Colonic mucosa (tissue), 4 donors: ENCODE data around the gene ACBD6. TPM values are rescaled to one million over a fixed set of nuclear protein-coding genes. Genes with fewer than 3 reads are reported as not detected.

Experiments used
- DNase-seq: peaks from one replicate; pipeline ENCODE4 v3.0.0-alpha.2; 2020
- H3K27ac ChIP-seq: fragments of 200-600 bp; one replicate; pipeline ENCODE4 v1.8.0; 2021
- H3K27me3 ChIP-seq: fragments of 200-600 bp; one replicate; pipeline ENCODE4 v1.8.0; 2021
- H3K36me3 ChIP-seq: fragments of 200-600 bp; one replicate; pipeline ENCODE4 v1.8.0; 2021
- H3K4me1 ChIP-seq: fragments of 200-600 bp; one replicate; pipeline ENCODE4 v1.8.0; 2021; ENCODE audit warnings: mild to moderate bottlenecking
- H3K4me3 ChIP-seq: fragments of 200-600 bp; one replicate; pipeline ENCODE4 v1.8.0; 2021
- H3K9ac ChIP-seq, 2 donors: one replicate each; pipeline ENCODE4 v1.7.0; 2013; ENCODE audit warnings: control low read depth in 2 of 2, low read depth in 2 of 2, low read length in 2 of 2
- H3K9me3 ChIP-seq: fragments of 200-600 bp; one replicate; pipeline ENCODE4 v1.8.0; 2021
- intact Hi-C: fragments of 100-400 bp; cut with DNase I; formaldehyde crosslinking; loops from one replicate; pipeline ENCODE4 v1.14.1; 2022
- microRNA-seq: library from miRNA; unstranded; fragments of <30 nt; microRNA quantifications from one replicate; pipeline ENCODE4, GENCODE V29; 2019
- total RNA-seq, 2 donors: library from RNA; stranded (reverse); fragmentation: NEBNext Ultra II Directional in 1 of 2; extraction: Animal tissue kit (Norgen Biotek cat#: 25700) in 1 of 2; gene quantifications; one replicate each; pipeline ENCODE4 v1.2.1, GENCODE V29; 2021
- TF ChIP-seq, protein P1 (sequence below): fragments of 200-600 bp; IDR thresholded peaks from one replicate; pipeline ENCODE4 v1.8.0; 2022; ENCODE audit warnings: antibody characterized with exemption, mild to moderate bottlenecking
- donor health status: healthy.
- donor health status: DM: no; HTN: no; CAD: no.
- donor health status: DM: no; HTN: no; CAD: no.

The ACBD6 gene
- total RNA-seq, 2 donors from 2014 or later: 16.1 to 25.8 TPM

DNA sequence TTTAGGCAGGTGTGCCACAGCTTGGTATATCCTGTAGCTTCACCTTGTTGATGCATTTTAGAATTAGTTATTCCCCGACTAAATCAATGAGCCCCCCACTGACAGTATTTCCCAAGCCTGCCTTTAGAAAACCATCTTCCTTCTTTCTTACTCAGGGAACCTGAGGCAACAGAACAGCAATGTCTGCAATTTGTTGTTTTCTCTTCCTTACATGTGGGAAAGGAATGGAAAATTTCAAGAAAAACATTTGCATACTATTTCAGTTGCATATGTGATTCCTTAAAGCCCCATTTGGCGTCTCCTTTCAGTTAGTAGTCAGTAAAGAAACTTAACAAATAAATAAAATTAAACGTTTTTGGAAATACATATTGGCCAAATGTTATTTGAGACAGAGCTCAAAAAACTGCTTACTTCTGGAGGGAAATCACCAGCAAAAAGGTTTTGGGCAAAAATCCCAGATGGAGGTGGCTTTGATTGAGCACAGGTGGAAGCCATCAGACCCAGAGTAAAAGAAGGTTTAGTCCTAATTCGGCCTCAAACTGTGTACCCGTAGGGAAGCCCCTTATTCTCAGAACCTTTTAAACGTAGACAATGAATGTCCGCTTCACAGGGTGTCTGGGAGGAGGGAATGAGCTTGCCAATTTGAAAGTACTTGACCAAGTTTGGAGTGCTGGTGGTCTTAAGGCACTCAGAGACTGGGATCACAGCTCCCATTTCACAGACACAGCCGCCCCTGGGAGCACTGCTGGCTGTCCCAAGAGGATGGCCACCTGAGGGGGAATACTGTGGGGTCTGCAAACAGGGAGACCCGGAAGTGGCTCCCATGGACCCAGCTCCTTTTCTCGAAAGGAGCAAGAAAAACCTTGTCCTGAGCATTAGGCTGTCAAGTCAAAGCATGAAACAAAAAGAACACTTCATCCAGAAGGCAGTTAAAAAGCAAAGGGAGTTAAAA is 263.0 kb downstream of the ACBD6 start:
- no peaks in the 10 kb centered on the region for H3K9me3 ChIP-seq
- TF ChIP-seq, protein P1, sequence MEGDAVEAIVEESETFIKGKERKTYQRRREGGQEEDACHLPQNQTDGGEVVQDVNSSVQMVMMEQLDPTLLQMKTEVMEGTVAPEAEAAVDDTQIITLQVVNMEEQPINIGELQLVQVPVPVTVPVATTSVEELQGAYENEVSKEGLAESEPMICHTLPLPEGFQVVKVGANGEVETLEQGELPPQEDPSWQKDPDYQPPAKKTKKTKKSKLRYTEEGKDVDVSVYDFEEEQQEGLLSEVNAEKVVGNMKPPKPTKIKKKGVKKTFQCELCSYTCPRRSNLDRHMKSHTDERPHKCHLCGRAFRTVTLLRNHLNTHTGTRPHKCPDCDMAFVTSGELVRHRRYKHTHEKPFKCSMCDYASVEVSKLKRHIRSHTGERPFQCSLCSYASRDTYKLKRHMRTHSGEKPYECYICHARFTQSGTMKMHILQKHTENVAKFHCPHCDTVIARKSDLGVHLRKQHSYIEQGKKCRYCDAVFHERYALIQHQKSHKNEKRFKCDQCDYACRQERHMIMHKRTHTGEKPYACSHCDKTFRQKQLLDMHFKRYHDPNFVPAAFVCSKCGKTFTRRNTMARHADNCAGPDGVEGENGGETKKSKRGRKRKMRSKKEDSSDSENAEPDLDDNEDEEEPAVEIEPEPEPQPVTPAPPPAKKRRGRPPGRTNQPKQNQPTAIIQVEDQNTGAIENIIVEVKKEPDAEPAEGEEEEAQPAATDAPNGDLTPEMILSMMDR: no peak
- intact Hi-C loops: no loop called here
- peaks cover 10% of the 10 kb centered on the region for H3K4me1 ChIP-seq
- no peak for DNase-seq
- H3K27ac ChIP-seq: no peak overlapping the region
- peaks cover 64% of the 10 kb centered on the region for H3K27me3 ChIP-seq
- H3K4me3 ChIP-seq: no peak overlapping the region
- no peak overlapping the region for H3K9ac ChIP-seq
- H3K36me3 ChIP-seq: no peaks in the 10 kb centered on the region

DNA sequence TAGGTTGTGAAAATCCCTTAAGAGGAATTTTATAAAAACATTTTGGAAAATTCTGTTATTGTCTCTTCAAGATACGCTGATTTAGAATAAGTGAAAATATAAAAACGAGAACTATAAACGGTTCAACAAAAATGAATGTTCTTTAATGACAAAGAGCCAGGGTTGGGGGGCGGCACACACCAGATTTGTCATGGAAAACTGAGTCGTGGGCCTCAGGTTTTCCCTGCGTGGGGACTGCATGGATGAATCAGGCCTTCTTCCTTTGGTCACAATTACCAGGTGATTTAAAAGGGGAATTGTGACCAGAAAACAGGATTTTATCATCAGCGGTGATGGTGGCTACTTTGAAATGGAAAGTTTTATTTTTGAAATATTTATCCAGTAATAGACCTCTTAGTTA is 263.7 kb downstream of the ACBD6 start:
- H3K9ac ChIP-seq: no peak overlapping the region
- H3K36me3 ChIP-seq: no peaks in the 10 kb centered on the region
- peaks cover 15% of the 10 kb centered on the region for H3K4me1 ChIP-seq
- peaks cover 71% of the 10 kb centered on the region for H3K27me3 ChIP-seq
- intact Hi-C loops: no loop called here
- no peaks in the 10 kb centered on the region for H3K9me3 ChIP-seq
- TF ChIP-seq, protein P1: no peak
- no peak overlapping the region for H3K4me3 ChIP-seq
- no peak for DNase-seq
- no peak overlapping the region for H3K27ac ChIP-seq

Small RNA genes within 50 kb of the gene (microRNA-seq; reads per million reads assigned to microRNA genes)
- gene MIR3121: not detected

Other genes starting within 250 kb of the ACBD6 start
- not detected for gene OVAAL, start 56.4 kb upstream of the ACBD6 start, total RNA-seq
- 10 to 100 TPM; 20.5 to 25.8 TPM for gene XPR1, start 129.4 kb upstream of the ACBD6 start, total RNA-seq